AG04450 (cell line): ENCODE measurements around the gene RNF11. TPM values are rescaled to one million over a fixed set of nuclear protein-coding genes. Genes with fewer than 3 reads are reported as not detected.
A peak's percentile ranks its signal among the peaks of the same experiment; 100 is the strongest.

ENCODE experiments used
- CTCF ChIA-PET: fragments of 300-600, 350-600 bp; formaldehyde crosslinking; extraction: SDS; loops from one replicate; lab custom pipeline; 2022; ENCODE audit warnings: antibody characterized with exemption, inconsistent platforms; lab: Charles Lee
- POLR2A ChIA-PET: fragments of 350-600 bp; formaldehyde crosslinking; extraction: SDS; loops from one replicate; lab custom pipeline; 2021; ENCODE audit warnings: antibody characterized with exemption, inconsistent platforms; lab: Yijun Ruan, JAX
- DNase-seq: peaks from one replicate; pipeline ENCODE4 v3.0.0-alpha.2; 2011; ENCODE audit warnings: low read depth, low spot score
- H3K27ac ChIP-seq: one replicate; pipeline ENCODE4 v1.5.1; 2012; ENCODE audit warnings: low read depth, low read length, control low read depth
- H3K27me3 ChIP-seq: one replicate; pipeline ENCODE4 v1.6.0; 2012; ENCODE audit warnings: low read length; ENCODE audit not compliant: control insufficient read depth, insufficient read depth
- H3K4me3 ChIP-seq: 2 replicates; pipeline ENCODE4 v1.5.1; 2011; ENCODE audit warnings: mild to moderate bottlenecking, low read depth, low read length, control low read depth
- H3K9me3 ChIP-seq: 2 replicates; pipeline ENCODE4 v1.5.1; 2012; ENCODE audit warnings: low read length; ENCODE audit not compliant: control insufficient read depth, insufficient read depth
- polyA plus RNA-seq: library from polyadenylated mRNA; depleted of rRNA; stranded (reverse); fragments of >200 nt; gene quantifications from 2 replicates; pipeline ENCODE4 v1.2.3, GENCODE V29; 2011
- TF ChIP-seq, protein P1 (sequence below): IDR thresholded peaks from 2 replicates; pipeline ENCODE4 v1.5.1; 2011; ENCODE audit warnings: low read depth, low read length, control low read depth, inconsistent platforms

Gene RNF11
- polyA plus RNA-seq, 1 experiment = 163 TPM

DNA sequence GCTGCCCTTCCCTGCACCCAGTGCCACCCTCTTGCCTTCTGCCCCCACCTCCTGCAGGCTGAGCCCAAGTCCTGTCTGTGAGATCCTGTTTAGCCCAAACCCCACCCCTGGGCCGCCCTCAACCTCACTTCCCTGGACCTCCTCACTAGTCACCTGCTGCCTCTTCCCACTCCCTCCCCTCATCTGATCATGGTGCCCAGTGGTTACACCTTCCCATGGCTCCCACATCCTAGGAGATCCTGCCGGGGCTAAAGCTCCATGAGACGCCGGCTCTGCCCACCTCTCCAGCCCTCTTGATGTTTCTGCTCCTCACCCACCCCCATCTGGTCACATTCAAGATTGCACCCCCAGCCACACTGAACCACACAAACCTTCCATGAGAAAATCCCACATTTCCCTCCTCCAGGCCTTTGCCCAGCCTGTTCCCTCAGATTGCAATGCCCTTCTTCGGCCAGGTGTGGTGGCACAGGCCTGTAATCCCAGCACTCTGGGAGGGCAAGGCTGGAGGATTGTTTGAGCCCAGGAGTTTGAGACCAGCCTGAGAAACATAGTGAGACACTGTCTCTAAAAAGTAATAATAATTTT is 77.3 kb downstream of the RNF11 start:
- ChIA-PET POLR2A (no interaction called here), CTCF (interaction anchor here (1.0 to 2.1 kb wide), 2 partner anchors 17 to 221 kb away, joined by 3 to 16 read pairs; no protein-coding TSS in a partner anchor)
- Histone ChIP-seq H3K27ac (no peak overlapping the region), H3K27me3 (no peaks in the 10 kb centered on the region), H3K4me3 (no peak overlapping the region), H3K9me3 (no peaks in the 10 kb centered on the region)
- TF ChIP-seq, protein P1, sequence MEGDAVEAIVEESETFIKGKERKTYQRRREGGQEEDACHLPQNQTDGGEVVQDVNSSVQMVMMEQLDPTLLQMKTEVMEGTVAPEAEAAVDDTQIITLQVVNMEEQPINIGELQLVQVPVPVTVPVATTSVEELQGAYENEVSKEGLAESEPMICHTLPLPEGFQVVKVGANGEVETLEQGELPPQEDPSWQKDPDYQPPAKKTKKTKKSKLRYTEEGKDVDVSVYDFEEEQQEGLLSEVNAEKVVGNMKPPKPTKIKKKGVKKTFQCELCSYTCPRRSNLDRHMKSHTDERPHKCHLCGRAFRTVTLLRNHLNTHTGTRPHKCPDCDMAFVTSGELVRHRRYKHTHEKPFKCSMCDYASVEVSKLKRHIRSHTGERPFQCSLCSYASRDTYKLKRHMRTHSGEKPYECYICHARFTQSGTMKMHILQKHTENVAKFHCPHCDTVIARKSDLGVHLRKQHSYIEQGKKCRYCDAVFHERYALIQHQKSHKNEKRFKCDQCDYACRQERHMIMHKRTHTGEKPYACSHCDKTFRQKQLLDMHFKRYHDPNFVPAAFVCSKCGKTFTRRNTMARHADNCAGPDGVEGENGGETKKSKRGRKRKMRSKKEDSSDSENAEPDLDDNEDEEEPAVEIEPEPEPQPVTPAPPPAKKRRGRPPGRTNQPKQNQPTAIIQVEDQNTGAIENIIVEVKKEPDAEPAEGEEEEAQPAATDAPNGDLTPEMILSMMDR = peak; percentile 16; the same call in 1 of the 2 replicates
- DNase-seq = no peak

DNA sequence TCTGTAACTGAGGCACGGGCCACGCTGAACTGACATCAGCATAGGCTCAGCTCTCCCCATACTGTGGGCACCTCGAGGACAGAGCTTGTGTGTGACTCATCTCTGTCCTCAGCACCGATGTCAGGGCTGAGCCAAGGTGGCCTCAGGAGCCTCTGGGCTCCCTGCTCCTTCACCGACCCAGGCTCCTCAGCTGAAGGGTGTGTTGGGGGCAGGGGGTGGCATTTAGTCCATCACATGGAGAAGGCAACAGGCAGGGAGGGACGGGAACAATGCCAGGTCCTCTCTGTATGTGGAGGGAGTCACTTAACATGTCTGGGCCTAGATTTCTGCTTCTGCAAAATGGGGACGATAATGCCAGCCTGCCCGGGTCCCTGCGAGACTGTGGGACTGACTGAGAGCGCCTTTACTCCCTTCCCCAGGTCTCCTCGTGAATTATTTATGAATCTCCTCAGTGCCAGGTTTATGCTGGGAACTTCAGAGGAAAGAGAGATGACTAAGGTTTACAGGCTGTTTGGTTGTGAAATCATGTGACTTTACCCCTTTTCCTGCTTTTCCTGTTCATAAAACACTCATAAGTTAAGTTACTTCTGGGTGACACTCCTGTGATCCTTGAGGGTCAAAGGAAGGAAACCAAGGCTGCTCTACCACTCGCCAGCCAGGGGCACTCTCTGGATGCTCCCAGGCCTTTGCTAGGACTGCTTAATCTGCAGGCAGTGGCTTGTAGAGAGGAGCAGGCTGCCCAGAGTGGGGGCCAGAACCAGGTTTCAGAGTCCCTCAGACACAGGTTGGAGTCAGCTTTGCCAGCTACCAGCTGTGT is 78.1 kb downstream of the RNF11 start:
- peak overlapping the region; percentile 72 for H3K27ac ChIP-seq
- no peaks in the 10 kb centered on the region for H3K27me3 ChIP-seq
- TF ChIP-seq, protein P1 = no peak
- POLR2A ChIA-PET = no interaction called here
- H3K9me3 ChIP-seq = no peaks in the 10 kb centered on the region
- no peak overlapping the region for H3K4me3 ChIP-seq
- peak; percentile 38 for DNase-seq
- CTCF ChIA-PET = interaction anchor here (1.0 to 2.3 kb wide), 3 partner anchors 18 to 221 kb away, joined by 3 to 16 read pairs (median 5); no protein-coding TSS in a partner anchor

DNA sequence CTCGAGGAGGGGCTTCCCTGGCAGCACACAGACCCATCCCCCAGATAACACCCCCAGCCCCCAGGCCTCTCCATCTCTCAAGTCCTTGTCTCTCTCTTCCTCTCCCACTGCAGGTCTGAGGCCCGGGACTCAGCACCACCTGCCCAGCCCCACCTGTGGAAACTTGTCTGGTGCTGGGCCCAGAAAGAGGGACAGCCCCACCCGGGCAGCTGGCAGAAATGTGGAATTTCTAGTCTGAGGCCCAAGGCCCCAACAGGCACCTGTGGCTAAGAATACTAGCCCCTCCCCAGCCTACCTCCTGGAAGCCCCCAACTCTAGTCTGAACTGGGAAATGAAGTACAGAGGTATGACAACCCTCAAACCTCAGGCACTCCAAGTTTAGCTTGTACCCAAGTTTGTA is 78.9 kb downstream of the RNF11 start:
- H3K27ac ChIP-seq = peak overlapping the region; percentile 72
- ChIA-PET CTCF (interaction anchor here (2.3 kb wide), 1 partner anchor 19 kb away, joined by 5 read pairs; no protein-coding TSS in a partner anchor), POLR2A (no interaction called here)
- no peaks in the 10 kb centered on the region for H3K9me3 ChIP-seq
- H3K4me3 ChIP-seq = no peak overlapping the region
- no peak for DNase-seq
- TF ChIP-seq, protein P1 = no peak
- no peaks in the 10 kb centered on the region for H3K27me3 ChIP-seq

DNA sequence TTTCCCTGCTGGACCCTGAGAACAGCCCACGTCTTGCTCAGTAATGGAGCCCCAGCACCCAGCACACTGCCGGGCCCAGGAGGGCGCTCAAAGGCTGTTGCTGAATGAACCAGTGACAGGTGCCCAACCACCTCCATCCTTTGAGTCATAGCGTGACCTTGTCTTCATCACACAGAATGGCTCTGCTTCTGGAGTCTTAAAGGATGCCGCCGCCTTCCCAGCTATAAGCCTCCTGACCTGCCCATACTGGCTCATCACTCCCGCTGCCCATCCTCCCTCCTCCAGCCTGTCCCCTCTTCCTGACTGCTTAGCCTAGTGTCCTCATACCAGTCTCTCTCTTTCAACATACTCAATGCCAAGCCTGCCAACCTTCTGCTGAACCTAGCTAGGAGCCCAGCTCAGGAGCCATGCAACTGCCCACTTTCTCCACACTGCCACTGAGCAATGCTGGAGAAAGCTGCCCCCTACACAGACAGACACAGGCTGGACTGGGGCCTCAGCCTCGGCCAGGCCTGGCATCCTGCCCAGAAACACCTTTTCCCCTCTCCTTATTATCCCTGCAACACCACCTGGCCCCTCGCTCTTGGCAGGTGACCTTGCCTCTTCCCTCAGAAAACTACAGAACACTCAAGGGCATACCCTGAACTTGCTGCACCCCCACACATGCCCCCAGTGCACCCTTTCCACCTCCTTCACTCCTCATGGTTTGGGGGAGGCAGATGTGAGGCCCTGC is 80.2 kb downstream of the RNF11 start:
- CTCF ChIA-PET = interaction anchor here (2.3 kb wide), 1 partner anchor 20 kb away, joined by 5 read pairs; no protein-coding TSS in a partner anchor
- TF ChIP-seq, protein P1 = no peak
- POLR2A ChIA-PET = no interaction called here

More for the DNA sequence above, 80.2 kb downstream of the RNF11 start:
- Histone ChIP-seq H3K4me3 (no peak overlapping the region), H3K27ac (no peak overlapping the region), H3K27me3 (no peaks in the 10 kb centered on the region), H3K9me3 (no peaks in the 10 kb centered on the region)
- no peak for DNase-seq
